HT-29 (cell line): ENCODE results near the gene ESRRA. TPM values are rescaled to one million over a fixed set of nuclear protein-coding genes. Genes with fewer than 3 reads are reported as not detected.

ENCODE experiments used
- DNase-seq: peaks from one replicate; pipeline ENCODE4 v3.0.0-alpha.2; 2015; ENCODE audit warnings: low spot score
- total RNA-seq: library from RNA; depleted of rRNA; stranded (reverse); fragments of >200 nt; shearing (Covaris generic); gene quantifications from 2 replicates; pipeline ENCODE4 v1.2.3, GENCODE V29; 2014

ESRRA gene
- total RNA-seq, 1 experiment from 2014 or later: 180 TPM

- peak; percentile 96 for DNase-seq
These were observed 26.4 kb downstream of the ESRRA start for GRCh38 chr11:64331569-64332371.

DNA sequence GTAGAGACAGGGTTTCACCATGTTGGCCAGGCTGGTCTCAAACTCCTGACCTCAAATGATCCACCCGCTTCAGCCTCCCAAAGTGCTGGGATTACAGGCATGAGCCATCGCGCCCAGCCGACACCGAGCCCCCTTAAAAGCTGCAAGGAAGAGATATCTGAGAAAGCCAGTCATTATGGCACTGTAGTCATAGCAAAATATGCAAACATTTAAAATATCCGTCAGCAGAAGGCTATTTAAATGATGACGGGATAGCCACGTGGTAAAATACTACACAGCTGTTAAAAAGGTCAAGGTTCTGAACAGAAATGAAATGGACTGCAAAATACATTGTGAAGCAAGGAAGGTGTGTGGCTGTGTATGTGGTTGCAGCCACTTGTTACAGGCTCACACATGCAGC lies 28.2 kb downstream of the ESRRA start:
- no peak for DNase-seq

GRCh38 chr11:64334764-64335735 lies 29.7 kb downstream of the ESRRA start:
- peak; percentile 71 for DNase-seq

DNA sequence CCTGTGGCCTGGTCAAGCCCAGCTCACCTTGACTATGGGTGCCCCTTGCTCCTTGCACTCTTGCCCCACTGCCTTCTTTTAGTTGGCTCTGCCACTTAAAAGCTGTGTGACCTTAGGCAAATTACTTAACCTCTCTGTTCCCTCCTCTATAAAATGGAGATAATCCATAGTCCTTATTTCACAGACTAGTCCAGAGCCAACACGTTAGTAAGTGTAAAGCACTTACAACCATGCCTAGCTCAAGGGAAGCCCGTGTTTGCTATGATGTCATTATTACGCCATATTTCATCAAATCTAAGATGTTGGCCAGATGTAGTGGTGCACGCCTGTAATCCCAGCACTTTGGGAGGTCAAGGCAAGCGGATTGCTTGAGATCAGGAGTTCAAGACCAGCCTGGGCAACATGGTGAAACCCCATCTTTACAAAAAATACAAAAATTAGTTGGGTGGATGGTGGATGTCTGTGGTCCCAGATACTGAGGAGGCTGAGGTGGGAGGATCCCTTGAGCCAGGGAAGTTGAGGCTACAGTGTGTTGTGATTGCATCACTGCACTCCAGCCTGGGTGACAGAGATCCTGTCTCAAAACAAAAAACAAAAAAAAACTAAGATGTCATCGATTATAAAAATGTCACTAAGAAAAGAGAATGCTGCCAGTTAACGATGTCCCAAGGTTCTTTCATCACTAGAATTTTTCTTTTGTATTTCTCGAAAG lies 32.4 kb downstream of the ESRRA start:
- no peak for DNase-seq

GRCh38 chr11:64338716-64339115 lies 33.4 kb downstream of the ESRRA start:
- no peak for DNase-seq

GRCh38 chr11:64339286-64339685 lies 34.0 kb downstream of the ESRRA start:
- DNase-seq: no peak

DNA sequence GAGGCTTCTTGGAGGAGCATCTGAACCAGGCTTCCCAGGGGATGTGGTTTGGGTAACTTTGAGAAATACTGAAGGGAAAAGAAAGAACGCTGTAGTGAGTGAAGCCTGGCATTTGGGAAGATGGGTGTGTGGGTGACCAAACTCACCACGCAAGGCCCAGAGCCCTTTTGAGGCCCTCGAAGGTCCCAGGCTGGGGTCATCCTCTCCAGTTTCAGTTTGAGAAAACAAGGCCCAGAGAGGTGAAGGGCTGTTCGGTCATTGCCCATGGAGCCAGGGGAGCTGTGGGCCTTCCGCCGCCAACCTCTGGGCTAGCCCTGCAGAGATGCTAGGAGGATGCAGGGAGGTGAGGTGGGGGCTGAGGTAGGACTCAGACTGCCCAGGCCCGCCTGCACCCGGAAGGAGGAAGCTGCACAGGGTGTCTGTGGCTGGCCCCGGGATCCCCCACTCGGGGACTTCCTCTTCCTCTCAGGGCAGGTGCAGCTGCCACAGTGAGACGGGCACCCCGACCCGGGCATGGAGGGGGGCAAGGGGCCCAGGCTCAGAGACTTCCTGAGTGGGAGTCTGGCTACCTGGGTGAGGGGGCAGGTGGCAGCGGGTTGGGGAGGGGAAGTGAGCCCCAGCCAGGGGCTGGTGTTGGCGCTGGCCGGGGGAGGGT lies 34.6 kb downstream of the ESRRA start, which contains the start of gene CCDC88B:
Gene CCDC88B (plus strand): TSS at position 451 of the 655 bp plus-strand sequence. CDS start 63 bp downstream, at position 514.
- no peak for DNase-seq

- no peak for DNase-seq
These were observed 35.5 kb downstream of the ESRRA start for GRCh38 chr11:64340671-64341335.

GRCh38 chr11:64341429-64341828 lies 36.1 kb downstream of the ESRRA start:
- no peak for DNase-seq

GRCh38 chr11:64341851-64342791 lies 36.8 kb downstream of the ESRRA start:
- peak; percentile 93 for DNase-seq

DNA sequence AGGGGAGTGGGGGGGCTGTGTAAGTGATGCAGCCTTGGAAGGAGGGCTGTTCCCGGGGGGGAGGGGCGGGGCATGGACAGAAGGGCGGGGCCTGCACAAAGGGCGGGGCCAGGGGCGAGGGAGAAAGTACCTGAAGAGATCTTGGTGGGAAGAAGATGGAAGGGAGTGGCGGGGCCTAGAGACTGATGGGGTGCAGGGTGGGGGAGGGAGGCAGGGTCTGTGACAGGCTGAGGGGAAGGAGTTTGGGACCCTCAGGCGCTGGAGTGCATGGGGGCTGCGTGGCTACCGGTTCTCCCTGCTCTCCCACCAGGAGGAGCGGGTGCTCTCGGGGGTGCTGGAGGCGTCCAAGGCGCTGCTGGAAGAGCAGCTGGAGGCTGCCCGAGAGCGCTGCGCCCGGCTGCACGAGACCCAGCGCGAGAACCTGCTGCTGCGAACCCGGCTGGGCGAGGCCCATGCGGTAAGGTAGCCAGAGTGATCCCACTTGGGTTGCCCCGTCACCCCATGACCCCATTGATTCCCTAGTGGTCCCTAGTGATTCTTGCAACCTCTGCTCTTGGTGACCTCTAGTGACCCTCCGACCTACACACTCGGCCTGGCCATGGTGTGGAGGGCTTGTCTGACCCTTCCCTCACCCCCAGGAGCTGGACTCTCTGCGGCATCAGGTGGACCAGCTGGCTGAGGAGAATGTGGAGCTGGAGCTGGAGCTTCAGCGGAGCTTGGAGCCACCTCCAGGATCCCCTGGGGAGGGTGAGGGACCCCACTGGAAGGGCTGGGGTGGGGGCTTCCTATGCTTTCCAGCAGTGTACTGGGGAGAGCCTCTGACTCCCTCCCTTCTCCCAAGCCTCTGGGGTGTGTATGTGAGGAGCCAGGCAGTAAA lies 37.8 kb downstream of the ESRRA start:
- DNase-seq: no peak

- DNase-seq: no peak
These were observed 38.6 kb downstream of the ESRRA start for GRCh38 chr11:64343767-64344559.

DNA sequence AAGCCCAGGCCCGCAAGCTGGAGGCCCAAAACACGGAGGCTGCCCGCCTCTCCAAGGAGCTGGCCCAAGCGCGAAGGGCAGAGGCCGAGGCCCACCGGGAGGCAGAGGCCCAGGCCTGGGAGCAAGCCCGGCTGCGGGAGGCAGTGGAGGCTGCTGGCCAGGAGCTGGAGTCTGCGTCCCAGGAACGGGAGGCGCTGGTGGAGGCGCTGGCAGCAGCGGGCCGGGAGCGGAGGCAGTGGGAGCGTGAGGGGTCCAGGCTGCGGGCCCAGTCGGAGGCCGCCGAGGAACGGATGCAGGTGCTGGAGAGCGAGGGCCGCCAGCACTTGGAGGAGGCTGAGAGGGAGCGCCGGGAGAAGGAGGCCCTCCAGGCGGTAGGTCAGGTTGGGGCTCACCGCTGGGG lies 39.5 kb downstream of the ESRRA start:
- DNase-seq: no peak

- DNase-seq: no peak
These were observed 42.0 kb downstream of the ESRRA start for GRCh38 chr11:64347193-64347867.

GRCh38 chr11:64348383-64349024 lies 43.2 kb downstream of the ESRRA start:
- DNase-seq: no peak

DNA sequence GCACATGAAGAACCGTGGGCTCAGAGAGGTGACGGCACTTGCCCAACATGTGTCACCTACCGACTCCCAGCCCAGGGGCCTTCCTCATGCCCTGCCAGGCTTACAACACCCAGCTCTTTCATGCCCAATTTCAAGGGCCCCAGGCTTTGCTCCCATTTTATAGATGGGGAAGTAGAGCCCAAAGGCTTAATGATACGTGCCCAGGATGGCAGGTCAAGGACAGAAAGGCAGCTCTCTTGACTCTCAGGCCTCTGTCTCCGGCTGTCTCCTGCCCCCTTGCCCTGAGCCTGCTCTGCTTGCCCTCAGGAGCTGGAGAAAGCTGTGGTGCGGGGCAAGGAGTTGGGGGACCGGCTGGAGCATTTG lies 43.7 kb downstream of the ESRRA start:
- DNase-seq: no peak

GRCh38 chr11:64349404-64349803 lies 44.1 kb downstream of the ESRRA start:
- DNase-seq: no peak
